NCI-H128 (cell line): ENCODE measurements around the gene MMP15.

Experiments
- DNase-seq: peaks from one replicate; lab custom pipeline; 2025; ENCODE audit not compliant: unreplicated experiment; lab: John Stamatoyannopoulos, UW

The MMP15 gene

GRCh38 chr16:58018803-58019202 is 6.8 kb upstream of the MMP15 start:
- no peak for DNase-seq

GRCh38 chr16:58019866-58020538 is 5.6 kb upstream of the MMP15 start:
- DNase-seq, result no peak

- DNase-seq, result no peak
These were observed 4.7 kb upstream of the MMP15 start for GRCh38 chr16:58020628-58021521.

GRCh38 chr16:58021661-58022551 is 3.6 kb upstream of the MMP15 start:
- DNase-seq, result no peak

- no peak for DNase-seq
These were observed 2.8 kb upstream of the MMP15 start for GRCh38 chr16:58022601-58023371.

GRCh38 chr16:58024486-58025350 is 836 bp upstream of the MMP15 start:
- DNase-seq, result no peak

- DNase-seq, result no peak
These were observed 668 bp downstream of the MMP15 start for GRCh38 chr16:58026139-58026704.

- no peak for DNase-seq
These were observed 1.2 kb downstream of the MMP15 start for GRCh38 chr16:58026705-58027160.

- DNase-seq, result no peak
These were observed 1.8 kb downstream of the MMP15 start for GRCh38 chr16:58027161-58027915.

- DNase-seq, result no peak
These were observed 2.4 kb downstream of the MMP15 start for GRCh38 chr16:58027916-58028455.

- DNase-seq, result no peak
These were observed 3.1 kb downstream of the MMP15 start for GRCh38 chr16:58028541-58029070.

- DNase-seq, result no peak
These were observed 3.9 kb downstream of the MMP15 start for GRCh38 chr16:58029410-58029809.

- no peak for DNase-seq
These were observed 4.7 kb downstream of the MMP15 start for GRCh38 chr16:58030136-58030840.

- no peak for DNase-seq
These were observed 5.7 kb downstream of the MMP15 start for GRCh38 chr16:58031016-58031800.

- DNase-seq, result no peak
These were observed 7.2 kb downstream of the MMP15 start for GRCh38 chr16:58032710-58033293.

GRCh38 chr16:58034128-58034685 is 8.7 kb downstream of the MMP15 start:
- DNase-seq, result no peak
